GM12878 (cell line): ENCODE results near the gene DPEP1. TPM values are rescaled to one million over a fixed set of nuclear protein-coding genes. Genes with fewer than 3 reads are reported as not detected.

ENCODE experiments used
- ATAC-seq: fragments of 200-7000 bp; cut with Tn5 transposase; 3 replicates; pipeline ENCODE4 v1.9.1; 2020; ENCODE audit warnings: mild to moderate bottlenecking, moderate library complexity
- BruUV-seq: library from RNA; stranded (reverse); fragments of 400-500 nt; replicated peaks from 2 replicates; lab custom pipeline; 2021; lab: Mats Ljungman, UMichigan
- CTCF ChIA-PET: fragments of 300-600 bp; sonication (Branson Sonifier 250); formaldehyde crosslinking; extraction: SDS; loops from one replicate; lab custom pipeline; 2021; ENCODE audit warnings: inconsistent platforms; lab: Yijun Ruan, JAX
- POLR2A ChIA-PET: fragments of 350-600 bp; formaldehyde crosslinking; extraction: SDS; loops from one replicate; lab custom pipeline; 2021; ENCODE audit warnings: inconsistent platforms; lab: Charles Lee
- RAD21 ChIA-PET: fragments of 300-600 bp; sonication (Branson Sonifier 250); formaldehyde crosslinking; loops from one replicate; lab custom pipeline; 2023; ENCODE audit warnings: antibody characterized with exemption; ENCODE audit not compliant: unreplicated experiment; lab: Charles Lee
- SMC1A ChIA-PET: fragments of 300-600 bp; sonication (Branson Sonifier 250); formaldehyde crosslinking; loops from one replicate; lab custom pipeline; 2023; ENCODE audit not compliant: unreplicated experiment, uncharacterized antibody; lab: Charles Lee
- DNase-seq: peaks from one replicate; pipeline ENCODE4 v3.0.0-alpha.2; 2011; ENCODE audit warnings: low read depth, low spot score
- FAIRE-seq: peaks from 3 replicates; lab custom pipeline; 2011; peaks lifted over from hg19 to GRCh38; lab: Jason Lieb, UNC
- H2AFZ ChIP-seq: 2 replicates; pipeline ENCODE4 v1.6.0; 2011; ENCODE audit warnings: low read depth, low read length, control low read depth; ENCODE audit not compliant: control insufficient read depth
- H3K27ac ChIP-seq: 2 replicates; pipeline ENCODE4 v1.5.1; 2011; ENCODE audit warnings: control low read depth; ENCODE audit not compliant: control insufficient read depth, insufficient read depth
- H3K27me3 ChIP-seq, 2 experiments: replicated peaks in 1 of 2; 2 replicates each; pipeline versions ENCODE4 v1.6.0 to v1.6.1; 2011; ENCODE audit warnings: low read length in 1 of 2; ENCODE audit not compliant: control insufficient read depth in 2 of 2, insufficient read depth in 2 of 2
- H3K36me3 ChIP-seq, 2 experiments: 2 replicates each; pipeline ENCODE4 v1.5.1; 2011; ENCODE audit warnings: low read length in 1 of 2; ENCODE audit not compliant: control insufficient read depth in 2 of 2, insufficient read depth in 2 of 2
- H3K4me1 ChIP-seq: 2 replicates; pipeline ENCODE4 v1.6.1; 2011; ENCODE audit warnings: mild to moderate bottlenecking, low read length, moderate library complexity, mixed read lengths; ENCODE audit not compliant: control insufficient read depth, insufficient read depth
- H3K4me2 ChIP-seq: 2 replicates; pipeline ENCODE4 v1.6.0; 2011; ENCODE audit warnings: control low read depth; ENCODE audit not compliant: control insufficient read depth, insufficient read depth
- H3K4me3 ChIP-seq: fragments of 200-600 bp; sonication (generic); 2 replicates; pipeline ENCODE4 v1.5.1; 2016
- H3K79me2 ChIP-seq: 2 replicates; pipeline ENCODE4 v1.6.0; 2011; ENCODE audit warnings: low read length; ENCODE audit not compliant: control insufficient read depth, insufficient read depth
- H3K9ac ChIP-seq: 2 replicates; pipeline ENCODE4 v1.8.0; 2011; ENCODE audit warnings: low read length, control low read depth, mixed read lengths; ENCODE audit not compliant: control insufficient read depth, insufficient read depth
- H3K9me3 ChIP-seq: replicated peaks from 3 replicates; pipeline ENCODE4 v1.5.1; 2011; ENCODE audit warnings: mild to moderate bottlenecking, low read length; ENCODE audit not compliant: control insufficient read depth, insufficient read depth
- H4K20me1 ChIP-seq: 2 replicates; pipeline ENCODE4 v1.6.0; 2011; ENCODE audit not compliant: control insufficient read depth, insufficient read depth
- MEF2A ChIP-seq: IDR thresholded peaks from 2 replicates; pipeline ENCODE4 v1.6.1; 2011; ENCODE audit warnings: low read depth, mild to moderate bottlenecking, low read length, moderate library complexity; ENCODE audit not compliant: insufficient read depth
- PAX8 ChIP-seq: fragments of 450-650 bp; IDR thresholded peaks from 2 replicates; pipeline ENCODE4 v1.6.1; 2017; ENCODE audit warnings: mild to moderate bottlenecking, moderate library complexity
- POU2F2 ChIP-seq: IDR thresholded peaks from 3 replicates; pipeline ENCODE4 v1.6.1; 2011; ENCODE audit warnings: low read depth, mild to moderate bottlenecking, low read length, borderline replicate concordance
- SMAD1 ChIP-seq: fragments of 450-650 bp; IDR thresholded peaks from 2 replicates; pipeline ENCODE4 v1.6.1; 2018; ENCODE audit warnings: mild to moderate bottlenecking, low read depth; ENCODE audit not compliant: partially characterized antibody
- WGBS: methylation state at CpG from one replicate; pipeline ENCODE4 v1.1.6; 2016; ENCODE audit warnings: low lambda C conversion rate; ENCODE audit not compliant: insufficient replicate concordance, insufficient coverage; ENCODE audit errors: missing lambda C conversion rate; 5-methylcytosine and 5-hydroxymethylcytosine counted together
- in situ Hi-C: fragments of 300-500 bp; cut with MboI; formaldehyde crosslinking; loops from 9 replicates; pipeline ENCODE4 v1.14.3; 2018; ENCODE audit warnings: mixed read lengths
- intact Hi-C: fragments of 100-400 bp; cut with micrococcal nuclease; formaldehyde crosslinking; loops from one replicate; pipeline ENCODE4 v1.14.2; 2022; ENCODE audit not compliant: unreplicated experiment
- polyA plus RNA-seq, 11 experiments: library from polyadenylated mRNA; depleted of rRNA in 4 of 11; unstranded in 6 of 11; stranded (reverse) in 5 of 11; fragments of >200 nt; fragmentation: Nextera tagmentation in 4 of 11; fragmentation: Illumina TruSeq in 1 of 11; extraction: Ambion mirVana in 4 of 11; extraction: Trizol in 1 of 11; gene quantifications; 1 replicate in 1 of 11; 2 replicates in 10 of 11; pipeline versions ENCODE4 v1.2.1 to v1.2.3, GENCODE V29; 2011 to 2016; ENCODE audit warnings: inconsistent platforms in 2 of 11, missing spikeins in 2 of 11, low read depth in 1 of 11
- total RNA-seq, 4 experiments: library from RNA; depleted of rRNA in 3 of 4; stranded (reverse); fragments of >200 nt in 3 of 4; fragmentation: Illumina TruSeq in 1 of 4; extraction: Trizol in 1 of 4; gene quantifications; 2 replicates each; pipeline versions ENCODE4 v1.2.1 to v1.2.3, GENCODE V29; 2013 to 2021
- TF ChIP-seq, protein P1 (sequence below): fragments of 150-350 bp; IDR thresholded peaks from 2 replicates; pipeline ENCODE4 v1.6.1; 2014; ENCODE audit warnings: mild to moderate bottlenecking, low read depth, low read length
- TF ChIP-seq, protein P2 (sequence below): fragments of 450-650 bp; IDR thresholded peaks from 2 replicates; pipeline ENCODE4 v1.6.1; 2017; ENCODE audit warnings: mild to moderate bottlenecking, moderate library complexity

The DPEP1 gene
- total and polyA plus RNA-seq, 10 of the 15 experiments (the other 5 are each of a cell fraction or from before 2014, with no cell fraction given) = not detected

DNA sequence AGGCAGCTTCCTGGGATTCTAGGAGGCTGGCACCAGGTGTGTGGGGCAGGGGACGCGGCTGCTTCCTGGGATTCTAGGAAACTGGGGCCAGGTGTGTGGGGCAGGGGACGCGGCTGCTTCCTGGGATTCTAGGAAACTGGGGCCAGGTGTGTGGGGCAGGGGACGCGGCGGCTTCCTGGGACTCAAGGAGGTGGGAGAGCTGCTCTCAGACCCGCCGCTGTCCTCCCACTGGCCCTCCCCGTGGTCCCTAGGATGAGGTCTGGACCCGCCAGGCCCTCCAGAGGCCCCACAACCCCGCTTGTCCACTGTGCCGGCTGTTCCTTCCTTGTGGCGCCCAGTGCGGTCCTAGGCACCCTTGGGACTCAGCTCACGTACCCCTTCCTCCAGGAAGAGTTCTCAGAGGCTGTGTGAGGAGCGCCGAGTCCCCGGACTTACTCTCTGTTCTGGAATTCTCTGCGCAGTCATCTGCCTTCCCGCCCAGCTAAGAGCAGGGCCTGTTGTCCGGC lies 565 bp downstream of the DPEP1 start:
- in situ Hi-C loops = no loop called here
- POLR2A ChIA-PET = no interaction called here
- Histone ChIP-seq H2AFZ (no peak overlapping the region), H3K36me3 (no peaks in the 10 kb centered on the region), H3K4me1 (no peaks in the 10 kb centered on the region), H3K79me2 (no peaks in the 10 kb centered on the region), H3K27ac (no peak overlapping the region), H3K4me2 (no peak overlapping the region), H4K20me1 (no peaks in the 10 kb centered on the region), H3K9ac (no peak overlapping the region), H3K27me3 (no peaks in the 10 kb centered on the region), H3K9me3 (no peaks in the 10 kb centered on the region), H3K4me3 (no peak overlapping the region)
- 65% methylated on average over 21 of the region's 22 CpGs for WGBS
- intact Hi-C loops = no loop called here
- ATAC-seq (no peak), FAIRE-seq (no peak), DNase-seq (no peak)
- CTCF ChIA-PET = interaction anchor here (0.6 to 1.7 kb wide), 3 partner anchors 12 to 46 kb away, joined by 3 to 6 read pairs (median 4); no protein-coding TSS in a partner anchor
- no TSS peak for BruUV-seq
- SMC1A ChIA-PET = interaction anchor here (1.3 kb wide), 1 partner anchor 246 kb away, joined by 3 read pairs; no protein-coding TSS in a partner anchor
- RAD21 ChIA-PET = no interaction called here
- TF ChIP-seq PAX8 (no peak), SMAD1 (no peak), MEF2A (no peak), POU2F2 (no peak)
- TF ChIP-seq, protein P1, sequence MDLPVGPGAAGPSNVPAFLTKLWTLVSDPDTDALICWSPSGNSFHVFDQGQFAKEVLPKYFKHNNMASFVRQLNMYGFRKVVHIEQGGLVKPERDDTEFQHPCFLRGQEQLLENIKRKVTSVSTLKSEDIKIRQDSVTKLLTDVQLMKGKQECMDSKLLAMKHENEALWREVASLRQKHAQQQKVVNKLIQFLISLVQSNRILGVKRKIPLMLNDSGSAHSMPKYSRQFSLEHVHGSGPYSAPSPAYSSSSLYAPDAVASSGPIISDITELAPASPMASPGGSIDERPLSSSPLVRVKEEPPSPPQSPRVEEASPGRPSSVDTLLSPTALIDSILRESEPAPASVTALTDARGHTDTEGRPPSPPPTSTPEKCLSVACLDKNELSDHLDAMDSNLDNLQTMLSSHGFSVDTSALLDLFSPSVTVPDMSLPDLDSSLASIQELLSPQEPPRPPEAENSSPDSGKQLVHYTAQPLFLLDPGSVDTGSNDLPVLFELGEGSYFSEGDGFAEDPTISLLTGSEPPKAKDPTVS = no peak
- TF ChIP-seq, protein P2, sequence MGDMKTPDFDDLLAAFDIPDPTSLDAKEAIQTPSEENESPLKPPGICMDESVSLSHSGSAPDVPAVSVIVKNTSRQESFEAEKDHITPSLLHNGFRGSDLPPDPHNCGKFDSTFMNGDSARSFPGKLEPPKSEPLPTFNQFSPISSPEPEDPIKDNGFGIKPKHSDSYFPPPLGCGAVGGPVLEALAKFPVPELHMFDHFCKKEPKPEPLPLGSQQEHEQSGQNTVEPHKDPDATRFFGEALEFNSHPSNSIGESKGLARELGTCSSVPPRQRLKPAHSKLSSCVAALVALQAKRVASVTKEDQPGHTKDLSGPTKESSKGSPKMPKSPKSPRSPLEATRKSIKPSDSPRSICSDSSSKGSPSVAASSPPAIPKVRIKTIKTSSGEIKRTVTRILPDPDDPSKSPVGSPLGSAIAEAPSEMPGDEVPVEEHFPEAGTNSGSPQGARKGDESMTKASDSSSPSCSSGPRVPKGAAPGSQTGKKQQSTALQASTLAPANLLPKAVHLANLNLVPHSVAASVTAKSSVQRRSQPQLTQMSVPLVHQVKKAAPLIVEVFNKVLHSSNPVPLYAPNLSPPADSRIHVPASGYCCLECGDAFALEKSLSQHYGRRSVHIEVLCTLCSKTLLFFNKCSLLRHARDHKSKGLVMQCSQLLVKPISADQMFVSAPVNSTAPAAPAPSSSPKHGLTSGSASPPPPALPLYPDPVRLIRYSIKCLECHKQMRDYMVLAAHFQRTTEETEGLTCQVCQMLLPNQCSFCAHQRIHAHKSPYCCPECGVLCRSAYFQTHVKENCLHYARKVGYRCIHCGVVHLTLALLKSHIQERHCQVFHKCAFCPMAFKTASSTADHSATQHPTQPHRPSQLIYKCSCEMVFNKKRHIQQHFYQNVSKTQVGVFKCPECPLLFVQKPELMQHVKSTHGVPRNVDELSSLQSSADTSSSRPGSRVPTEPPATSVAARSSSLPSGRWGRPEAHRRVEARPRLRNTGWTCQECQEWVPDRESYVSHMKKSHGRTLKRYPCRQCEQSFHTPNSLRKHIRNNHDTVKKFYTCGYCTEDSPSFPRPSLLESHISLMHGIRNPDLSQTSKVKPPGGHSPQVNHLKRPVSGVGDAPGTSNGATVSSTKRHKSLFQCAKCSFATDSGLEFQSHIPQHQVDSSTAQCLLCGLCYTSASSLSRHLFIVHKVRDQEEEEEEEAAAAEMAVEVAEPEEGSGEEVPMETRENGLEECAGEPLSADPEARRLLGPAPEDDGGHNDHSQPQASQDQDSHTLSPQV = no peak
